HG02588 (cell line): ENCODE measurements around the gene ANP32D.
A peak's percentile ranks its signal among the peaks of the same experiment; 100 is the strongest.
"Not testable (repeated sequence)": the region's sequence is repeated elsewhere in the genome, so short reads cannot be mapped to it uniquely, and the experiment has no call there.

Experiments
- ATAC-seq: cut with Tn5 transposase; IDR thresholded peaks from one replicate; pipeline ENCODE4 v1.9.1; 2021; ENCODE audit warnings: mild to moderate bottlenecking, moderate library complexity; ENCODE audit not compliant: unreplicated experiment

Gene ANP32D

DNA sequence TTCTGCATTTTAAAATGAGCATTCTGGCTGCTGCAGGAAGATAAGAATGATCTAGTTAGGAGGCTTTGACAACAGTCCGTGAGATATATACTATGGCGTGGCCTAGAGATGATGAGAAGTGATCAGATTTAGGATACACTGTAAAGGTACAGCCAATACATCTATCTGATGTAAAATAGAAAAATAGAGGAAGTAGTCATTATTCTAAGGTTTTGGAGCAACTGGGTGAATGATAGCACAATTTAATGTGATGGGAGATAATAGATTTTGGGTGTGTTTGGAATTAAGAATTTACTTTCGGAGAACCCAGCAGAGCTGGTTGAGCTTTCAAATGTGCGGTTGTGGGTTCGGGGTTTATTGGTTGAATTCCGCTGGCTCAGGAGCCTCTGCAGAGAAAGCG, at the start of gene ANP32D:
TSS of gene ANP32D (plus strand) at position 301 of the 400 bp plus-strand sequence. CDS start 106 bp downstream, outside the sequence.
- no peak for ATAC-seq

DNA sequence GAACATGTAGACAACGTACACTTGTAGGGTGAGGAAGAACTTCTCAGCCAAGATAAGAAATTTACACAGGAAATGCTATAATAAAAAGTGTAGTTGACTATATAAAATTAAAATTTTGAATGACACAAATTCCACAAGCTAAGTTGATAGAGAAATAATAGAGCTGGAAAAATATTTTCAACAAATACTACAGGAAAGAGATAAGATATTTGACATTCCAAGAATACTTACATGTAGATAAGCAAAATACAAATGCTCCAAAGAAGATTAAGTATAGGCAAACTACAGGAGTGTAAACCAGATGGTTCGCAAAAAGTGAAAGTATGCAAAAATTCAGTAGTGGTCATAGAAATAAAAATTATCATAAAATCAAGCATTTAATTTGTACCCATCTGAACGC, 49.2 kb upstream of the ANP32D start:
- ATAC-seq = no peak

DNA sequence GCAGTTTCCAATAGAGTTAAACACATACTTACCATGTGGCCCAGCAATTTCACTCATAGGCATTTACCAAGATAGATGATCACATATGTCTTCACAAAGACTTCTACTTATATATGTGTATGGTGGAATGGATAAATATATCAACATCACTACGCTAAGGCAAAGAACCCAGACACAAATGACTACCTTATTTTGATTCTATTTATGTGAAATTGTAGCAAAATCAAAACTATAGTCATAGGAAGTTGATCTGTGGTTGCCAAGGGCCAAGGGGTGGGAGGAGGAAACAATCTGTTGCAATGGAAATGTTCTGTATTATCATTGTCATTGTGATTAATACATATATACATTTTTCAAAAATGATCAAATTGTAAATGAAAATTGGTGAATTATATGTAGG, 47.7 kb upstream of the ANP32D start:
- no peak for ATAC-seq

DNA sequence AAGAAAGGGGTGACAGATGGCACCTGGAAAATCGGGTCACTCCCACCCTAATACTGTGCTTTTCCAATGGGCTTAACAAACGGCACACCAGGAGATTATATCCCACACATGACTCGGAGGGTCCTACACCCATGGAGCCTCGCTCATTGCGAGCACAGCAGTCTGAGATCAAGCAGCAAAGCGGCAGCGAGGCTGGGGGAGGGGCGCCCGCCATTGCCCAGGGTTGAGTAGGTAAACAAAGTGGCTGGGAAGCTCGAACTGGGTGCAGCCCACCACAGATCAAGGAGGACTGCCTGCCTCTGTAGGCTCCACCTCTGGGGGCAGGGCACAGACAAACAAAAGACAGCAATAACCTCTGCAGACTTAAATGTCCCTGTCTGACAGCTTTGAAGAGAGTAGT, 38.3 kb upstream of the ANP32D start:
- not testable (repeated sequence) for ATAC-seq

DNA sequence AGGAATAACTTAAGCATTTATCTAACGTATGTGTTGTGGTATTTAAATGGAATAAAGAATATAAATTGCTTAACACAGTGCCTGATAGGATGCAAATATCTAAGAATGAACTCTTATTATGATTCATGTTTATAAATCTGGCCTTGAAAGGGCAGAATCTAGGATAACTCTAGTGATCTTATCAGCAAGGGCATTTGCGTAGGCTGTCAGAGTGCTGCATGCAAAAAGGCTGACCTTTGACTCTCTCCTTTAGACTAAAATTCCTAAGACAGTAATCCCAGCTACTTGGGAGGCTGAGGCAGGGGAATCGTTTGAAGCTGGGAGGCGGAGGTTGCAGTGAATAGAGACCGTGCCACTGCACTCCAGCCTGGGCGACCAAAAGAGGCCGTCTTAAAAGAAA, 31.3 kb upstream of the ANP32D start:
- ATAC-seq = no peak

DNA sequence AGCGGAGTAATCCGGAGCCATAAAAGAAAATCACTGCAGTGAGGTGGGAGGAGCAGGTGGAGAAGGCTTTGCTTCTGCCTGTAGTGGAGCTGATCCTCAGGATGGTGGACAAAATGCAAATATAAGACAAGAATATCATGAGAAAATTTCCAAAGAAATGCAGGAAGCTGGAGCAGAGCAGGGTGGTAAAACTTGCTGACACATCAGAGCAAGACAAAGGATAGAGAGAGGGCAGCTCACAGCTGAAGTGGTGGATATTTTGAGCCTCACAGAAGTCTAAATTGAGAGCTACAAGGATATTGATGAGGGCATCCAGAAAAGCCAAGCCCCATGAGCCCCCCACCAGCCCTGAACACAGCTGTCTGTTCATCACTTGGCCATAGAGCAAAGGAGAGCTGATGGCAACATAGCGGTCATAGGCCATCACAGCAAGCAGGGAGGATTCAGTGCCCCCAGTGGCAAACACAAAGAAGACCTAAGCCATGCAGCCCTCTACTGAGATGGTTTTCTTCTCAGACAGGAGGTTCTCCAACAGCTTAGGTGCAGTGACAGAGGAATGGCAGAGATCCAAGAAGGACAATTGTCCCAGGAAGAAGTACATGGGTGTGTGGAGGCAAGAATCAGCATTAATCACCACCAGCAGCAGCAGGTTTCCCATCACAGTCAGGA, 30.0 kb upstream of the ANP32D start:
- ATAC-seq = no peak

DNA sequence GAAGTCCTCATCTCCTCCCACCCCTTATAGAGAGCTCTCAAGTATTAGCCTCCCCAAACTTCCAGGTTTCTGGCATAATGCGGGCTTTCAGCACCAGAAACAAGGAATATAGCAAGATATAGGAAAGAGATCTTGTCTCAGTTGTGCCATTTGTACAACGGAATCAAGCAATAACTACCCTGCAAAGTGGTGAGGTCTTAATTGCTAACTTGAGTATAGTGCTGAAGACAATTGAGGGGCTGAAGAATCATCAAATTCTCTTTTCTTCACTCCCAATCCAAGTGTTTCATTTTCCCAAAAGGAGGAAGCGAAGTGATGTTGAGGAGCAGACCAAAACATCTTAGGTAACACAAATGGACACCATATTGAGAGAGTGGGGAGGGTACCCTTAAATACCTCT, 26.8 kb upstream of the ANP32D start:
- ATAC-seq = no peak

DNA sequence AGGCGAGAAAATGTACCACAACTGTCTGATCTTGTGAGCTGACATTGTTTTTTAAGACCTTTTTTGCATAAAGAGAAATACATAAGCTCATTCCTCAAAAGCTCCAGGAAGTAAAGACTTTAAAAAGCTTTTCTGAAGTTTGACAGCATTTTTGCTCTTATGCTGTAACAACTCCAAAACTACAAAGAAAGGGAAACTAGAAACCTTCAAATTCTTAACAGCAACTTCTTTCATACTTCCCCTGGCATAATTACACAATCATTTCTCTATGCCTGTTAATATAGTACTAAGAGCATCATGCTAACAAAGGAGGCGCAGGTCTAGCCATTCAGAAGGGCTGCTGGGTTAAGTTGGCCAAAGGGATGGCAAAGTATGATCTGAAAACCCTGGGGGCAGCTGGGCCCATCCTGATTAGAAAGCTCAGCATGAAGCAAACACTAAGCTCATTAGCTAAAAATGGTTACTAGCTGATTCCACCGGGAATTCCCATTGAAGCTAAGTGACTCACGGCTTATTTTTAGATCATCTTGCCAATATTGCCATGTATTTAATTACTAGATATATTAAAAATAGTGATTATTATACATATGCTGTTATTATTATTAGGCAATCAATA, 26.1 kb upstream of the ANP32D start:
- no peak for ATAC-seq

DNA sequence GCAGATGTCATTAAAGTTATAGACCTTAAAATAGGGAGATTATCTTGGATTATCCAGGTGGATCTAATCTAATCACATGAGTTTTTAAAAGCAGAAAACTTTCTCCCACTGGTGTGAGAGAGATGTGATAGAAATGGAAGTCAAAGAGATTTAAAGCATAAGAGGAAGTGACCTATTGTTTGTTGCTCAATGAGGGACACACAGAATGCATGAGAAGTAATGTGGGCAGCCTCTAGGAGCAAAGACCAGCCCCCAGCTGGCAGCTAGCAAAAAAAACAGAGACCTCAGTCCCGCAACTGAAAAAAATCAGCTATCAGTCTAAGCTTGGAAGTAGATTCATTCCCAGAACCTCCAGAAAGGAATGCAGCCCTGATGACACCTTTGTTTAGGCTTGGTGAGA, 24.6 kb upstream of the ANP32D start:
- ATAC-seq = no peak

DNA sequence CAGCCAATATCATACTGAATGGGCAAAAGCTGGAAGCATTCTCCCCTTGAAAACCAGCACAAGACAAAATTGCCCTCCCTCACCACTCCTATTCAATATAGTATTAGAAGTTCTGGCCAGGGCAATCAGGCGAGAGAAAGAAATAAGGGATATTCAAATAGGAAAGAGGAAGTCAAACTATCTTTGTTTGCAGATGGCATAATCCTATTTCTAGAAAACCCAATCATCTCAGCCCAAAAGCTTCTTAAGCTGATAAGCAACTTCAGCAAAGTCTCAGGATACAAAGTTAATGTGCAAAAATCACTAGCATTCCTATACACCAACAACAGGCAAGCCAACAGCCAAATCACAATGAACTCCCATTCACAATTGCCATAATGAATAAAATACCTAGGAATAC, 21.0 kb upstream of the ANP32D start:
- ATAC-seq = no peak

DNA sequence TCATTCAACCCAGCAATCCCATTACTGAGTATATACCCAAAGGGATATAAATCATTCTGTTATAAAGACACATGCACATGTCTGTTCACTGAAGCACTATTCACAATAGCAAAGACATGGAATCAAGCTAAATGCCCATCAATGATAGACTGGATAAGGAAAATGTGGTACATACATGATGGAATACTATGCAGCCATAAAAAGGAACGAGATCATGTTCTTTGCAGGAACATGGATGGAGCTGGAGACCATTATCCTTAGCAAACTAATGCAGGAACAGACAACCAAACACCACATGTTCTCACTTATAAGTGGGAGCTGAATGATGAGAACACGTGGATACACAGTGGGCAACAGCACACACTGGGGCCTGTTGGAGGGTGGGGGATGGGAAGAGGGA, 19.4 kb upstream of the ANP32D start:
- not testable (repeated sequence) for ATAC-seq

DNA sequence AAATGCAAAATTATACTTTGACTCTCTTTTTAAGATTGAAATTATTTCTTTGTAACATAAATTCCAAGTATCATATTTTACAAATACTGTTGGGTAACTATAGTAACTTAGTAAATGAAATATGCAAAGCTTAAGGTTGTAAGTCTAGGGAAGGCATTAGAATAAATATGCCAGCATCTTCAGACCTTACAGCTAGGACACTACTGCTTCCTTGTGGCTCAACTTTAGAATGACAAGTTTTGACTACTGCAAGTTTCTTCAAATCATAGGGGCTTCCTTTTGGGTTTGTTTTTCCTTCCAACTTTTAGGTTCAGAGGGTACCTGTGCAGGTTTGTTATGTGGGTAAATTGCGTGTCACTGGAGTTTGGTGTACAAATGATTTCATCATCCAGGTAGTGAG, 17.7 kb upstream of the ANP32D start:
- ATAC-seq = no peak

DNA sequence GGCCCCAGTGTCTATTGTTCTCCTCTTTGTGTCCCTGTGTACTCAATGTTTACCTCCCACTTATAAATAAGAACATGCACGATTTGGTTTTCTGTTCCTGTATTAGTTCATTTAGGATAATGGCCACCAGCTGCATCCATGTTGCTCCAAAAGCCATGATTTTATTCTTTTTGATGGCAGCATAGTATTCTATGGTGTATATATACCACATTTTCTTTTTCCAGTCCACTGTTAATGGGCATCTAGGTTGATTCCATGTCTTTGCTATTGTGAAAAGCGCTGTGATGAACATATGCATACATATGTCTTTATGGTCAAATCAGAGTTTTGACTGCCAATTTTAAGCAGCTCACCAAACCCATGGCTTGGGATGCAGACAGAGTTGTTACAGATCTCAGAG, 17.2 kb upstream of the ANP32D start:
- ATAC-seq = no peak

DNA sequence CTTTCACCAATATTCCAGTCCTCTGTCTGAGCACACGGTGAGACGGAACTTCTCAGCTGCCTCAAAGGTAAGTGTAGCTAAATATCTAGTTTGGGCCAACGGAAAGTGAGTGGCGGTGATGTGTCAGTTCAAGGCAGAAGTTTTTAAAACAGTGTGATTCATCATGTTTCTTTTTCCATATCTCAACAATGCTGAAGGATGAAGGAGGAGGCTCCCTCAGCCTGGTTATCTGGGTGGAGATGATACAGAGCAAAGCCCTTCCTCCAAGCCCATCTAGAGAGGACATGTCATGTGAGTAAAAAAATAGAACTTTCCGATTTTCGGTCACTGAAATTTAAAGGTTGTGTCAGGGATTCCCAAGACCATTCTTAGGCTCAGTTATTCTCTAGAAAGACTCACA, 13.1 kb upstream of the ANP32D start:
- ATAC-seq = no peak

DNA sequence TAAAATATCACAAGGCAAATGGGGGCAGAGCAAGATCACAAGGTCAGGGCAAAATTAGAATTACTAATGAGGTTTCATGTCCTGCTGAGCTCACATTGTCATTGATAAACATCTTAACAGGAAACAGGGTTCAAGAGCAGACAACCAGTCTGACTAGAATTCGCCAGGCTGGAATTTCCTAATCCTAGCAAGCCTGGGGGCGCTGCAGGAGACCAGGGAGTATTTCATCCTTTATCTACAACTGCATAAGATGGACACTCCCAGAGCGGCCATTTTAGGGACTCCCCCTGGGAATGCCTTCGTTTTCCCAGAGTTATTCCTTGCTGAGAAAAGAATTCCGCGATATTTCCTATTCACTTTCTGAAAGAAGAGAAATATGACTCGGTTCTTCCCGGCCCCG, 3.3 kb upstream of the ANP32D start:
- not testable (repeated sequence) for ATAC-seq

DNA sequence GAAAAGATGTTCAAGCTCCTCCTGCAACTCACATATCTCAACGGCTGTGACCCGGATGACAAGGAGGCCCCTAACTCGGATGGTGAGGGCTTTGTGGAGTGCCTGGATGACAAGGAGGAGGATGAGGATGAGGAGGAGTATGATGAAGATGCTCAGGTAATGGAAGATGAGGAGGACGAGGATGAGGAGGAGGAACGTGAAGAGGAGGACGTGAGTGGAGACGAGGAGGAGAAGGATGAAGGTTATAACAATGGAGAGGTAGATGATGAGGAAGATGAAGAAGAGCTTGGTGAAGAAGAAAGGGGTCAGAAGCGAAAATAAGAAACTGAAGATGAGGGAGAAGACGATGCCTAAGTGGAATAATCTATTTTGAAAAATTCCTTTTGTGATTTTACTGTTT, 702 bp downstream of the ANP32D start:
- ATAC-seq = no peak

DNA sequence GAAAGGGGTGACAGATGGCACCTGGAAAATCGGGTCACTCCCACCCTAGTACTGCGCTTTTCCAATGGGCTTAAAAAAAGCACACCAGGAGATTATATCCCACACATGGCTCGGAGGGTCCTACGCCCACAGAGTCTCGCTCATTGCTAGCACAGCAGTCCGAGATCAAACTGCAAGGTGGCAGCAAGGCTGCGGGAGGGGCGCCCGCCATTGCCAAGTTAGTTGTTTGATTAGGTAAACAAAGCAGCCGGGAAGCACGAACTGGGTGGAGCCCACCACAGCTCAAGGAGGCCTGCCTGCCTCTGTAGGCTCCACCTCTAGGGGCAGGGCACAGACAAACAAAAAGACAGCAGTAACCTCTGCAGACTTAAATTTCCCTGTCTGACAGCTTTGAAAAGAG, 2.1 kb downstream of the ANP32D start:
- ATAC-seq = not testable (repeated sequence)

DNA sequence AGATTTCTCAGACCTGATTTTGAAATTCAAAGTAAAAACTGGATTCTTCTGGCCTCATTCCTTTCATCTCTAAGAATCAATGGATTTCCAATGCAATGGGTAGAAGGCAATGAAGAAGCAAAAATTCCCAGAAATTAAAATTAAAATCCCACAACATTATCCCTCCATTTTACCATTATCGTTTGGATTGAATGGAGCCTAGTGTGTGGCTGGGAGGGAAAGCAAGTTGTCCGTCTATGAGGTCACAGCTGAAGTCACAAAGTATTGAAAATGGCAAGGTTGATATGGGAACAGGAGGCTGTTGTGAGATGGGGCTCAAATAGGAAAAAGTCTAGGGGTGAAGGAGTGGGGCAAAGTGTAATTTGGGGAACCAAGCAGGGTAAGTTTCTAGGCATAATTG, 9.8 kb downstream of the ANP32D start, which contains the start of gene C12orf54:
TSS of gene C12orf54 (plus strand) at position 301 of the 400 bp plus-strand sequence. CDS start 799 bp downstream, outside the sequence.
- no peak for ATAC-seq

DNA sequence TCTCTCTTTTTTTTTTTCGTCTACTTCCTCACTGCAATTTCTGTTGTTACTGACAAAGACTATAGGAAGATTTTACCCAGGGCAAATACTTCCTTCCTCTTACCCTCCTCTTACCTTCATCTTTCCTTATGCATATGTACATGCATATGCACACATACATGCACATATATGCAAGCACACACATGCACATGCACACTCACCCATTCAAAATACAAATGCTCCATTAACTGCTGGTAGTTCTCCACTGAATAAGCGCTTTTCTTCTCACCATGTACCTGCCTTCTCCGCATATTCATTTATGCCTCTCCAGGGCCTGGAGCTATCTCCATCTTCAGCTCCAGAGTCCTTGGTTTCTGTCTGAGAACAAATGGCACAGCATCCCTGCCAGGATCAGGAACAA, 10.6 kb downstream of the ANP32D start:
- no peak for ATAC-seq

DNA sequence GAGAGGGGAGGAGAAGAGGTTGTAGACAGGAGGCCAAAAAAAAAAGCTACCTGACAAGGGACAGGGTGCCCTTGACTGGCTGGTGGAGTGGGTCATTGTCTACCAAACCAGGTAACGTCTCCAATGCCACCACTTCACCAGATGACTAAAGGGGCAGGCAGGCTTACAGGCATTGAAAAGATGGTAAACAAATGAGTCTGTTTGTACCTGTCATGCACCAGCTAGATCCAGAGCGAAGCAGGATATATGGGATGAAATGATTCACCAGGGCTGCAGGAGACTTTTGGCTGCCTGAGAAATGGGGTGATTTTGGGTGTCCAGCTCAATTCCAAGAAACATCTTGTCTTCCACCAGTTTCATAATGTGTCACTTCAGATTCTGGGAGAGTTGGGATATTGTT, 13.9 kb downstream of the ANP32D start:
- ATAC-seq = no peak

DNA sequence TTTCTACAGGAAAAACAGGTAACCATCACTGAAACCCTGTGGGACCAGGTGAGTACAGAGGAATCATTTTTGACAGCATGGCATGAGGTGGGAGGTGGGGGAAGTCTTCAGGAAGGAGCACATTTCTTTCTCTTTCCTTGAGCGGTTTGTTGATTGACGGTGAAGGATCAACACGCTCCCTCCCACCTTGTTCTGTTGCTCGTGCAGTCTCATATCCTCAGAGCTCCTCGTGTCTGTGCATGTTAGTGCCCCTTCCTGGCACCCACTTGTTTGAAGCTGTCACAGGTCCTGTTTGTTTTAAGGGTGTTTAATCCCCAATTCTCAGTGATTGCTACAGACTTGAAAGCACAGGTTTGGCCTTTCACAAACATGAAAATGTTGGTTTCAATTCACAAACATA, 14.3 kb downstream of the ANP32D start:
- no peak for ATAC-seq

DNA sequence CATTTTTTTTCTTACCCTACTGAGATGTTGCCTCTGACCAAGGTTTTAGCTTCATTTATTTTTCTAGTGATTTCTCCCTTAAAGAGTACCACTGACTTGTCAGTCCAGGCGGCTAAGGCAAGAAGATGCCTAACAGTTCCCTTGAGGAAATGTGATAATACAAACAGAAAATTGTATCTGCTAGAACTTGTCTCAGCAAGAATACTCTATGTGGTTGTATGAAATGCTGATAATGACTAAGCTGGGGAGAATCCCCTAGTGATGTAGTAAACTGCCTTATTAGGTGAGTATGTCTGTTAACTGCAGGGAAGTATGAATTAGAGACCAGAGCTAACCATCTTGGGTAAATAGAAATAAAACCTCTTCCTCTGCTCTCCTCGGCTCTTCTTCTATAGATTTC, 16.7 kb downstream of the ANP32D start:
- ATAC-seq = peak; percentile 93

DNA sequence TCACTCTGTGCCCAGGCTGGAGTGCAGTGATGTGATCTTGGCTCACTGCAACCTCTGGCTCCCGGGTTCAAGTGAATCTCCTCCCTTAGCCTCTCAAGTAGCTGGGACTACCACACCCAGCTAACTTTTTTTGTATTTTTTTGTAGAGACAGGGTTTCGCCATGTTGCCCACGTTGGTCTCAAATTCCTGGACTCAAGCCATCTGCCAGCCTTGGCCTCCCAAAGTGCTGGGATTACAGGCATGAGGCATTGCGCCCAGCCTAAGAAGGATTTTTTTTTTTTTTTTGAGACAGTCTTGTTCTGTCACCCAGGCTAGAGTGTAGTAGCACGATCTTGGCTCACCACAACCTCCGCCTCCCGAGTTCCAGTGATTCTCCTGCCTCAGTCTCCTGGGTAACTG, 17.1 kb downstream of the ANP32D start:
- peak; percentile 10 for ATAC-seq
